ENCODE data around the gene RUVBL2. TPM values are rescaled to one million over a fixed set of nuclear protein-coding genes. Genes with fewer than 3 reads are reported as not detected.
"Not testable (repeated sequence)": the region's sequence is repeated elsewhere in the genome, so short reads cannot be mapped to it uniquely, and the experiment has no call there.

RUVBL2 gene
- total and polyA plus RNA-seq, 2 donors (not counting 3 experiments of a cell fraction or from before 2014, with no cell fraction given), result 115 to 185 TPM

DNA sequence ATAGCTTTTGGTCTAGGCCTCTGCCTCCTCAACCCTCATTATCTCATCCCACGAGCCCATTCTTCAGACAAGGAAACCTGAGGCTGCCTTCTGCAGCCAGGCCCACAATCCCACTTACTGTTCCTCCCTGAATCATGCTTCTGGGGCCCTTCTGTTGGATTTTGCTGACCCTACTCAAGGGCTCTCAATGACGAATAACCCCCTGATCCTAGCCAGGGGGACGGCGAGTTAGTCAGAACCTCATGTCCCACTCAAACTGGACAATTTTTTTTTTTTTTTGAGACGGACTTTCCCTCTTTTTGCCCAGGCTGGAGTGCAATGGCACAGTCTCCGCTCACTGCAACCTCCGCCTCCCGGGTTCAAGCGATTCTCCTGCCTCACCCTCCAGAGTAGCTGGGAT is 28.4 kb downstream of the RUVBL2 start:
- H3K36me3 ChIP-seq (ENCODE audit: control insufficient read depth in 2 of 2, extremely low read depth in 1 of 2, insufficient read depth in 2 of 2, low read length in 2 of 2), result no peaks in the 10 kb centered on the region
- no TSS peak for BruUV-seq (replicated peaks)
- H3K9me1 ChIP-seq (replicated peaks; ENCODE audit: control insufficient read depth, extremely low read depth, insufficient read depth, low read length), result no peaks in the 10 kb centered on the region
- DNase-seq (ENCODE audit: low read depth, low spot score) (no peak), FAIRE-seq (no peak)
- H4K20me1 ChIP-seq (replicated peaks; ENCODE audit: control insufficient read depth, extremely low read depth, insufficient read depth, low read length), result no peaks in the 10 kb centered on the region
- no peaks in the 10 kb centered on the region for H3K9me3 ChIP-seq (replicated peaks; ENCODE audit: control insufficient read depth, insufficient read depth, low read length)
- H3K27me3 ChIP-seq (ENCODE audit: control insufficient read depth in 2 of 2, insufficient read depth in 2 of 2, low read length in 2 of 2), result peaks cover 0 to 5% of the 10 kb centered on the region in 2 experiments
- intact Hi-C loops (cut with micrococcal nuclease), result no loop called here
- TF ChIP-seq, protein P1, sequence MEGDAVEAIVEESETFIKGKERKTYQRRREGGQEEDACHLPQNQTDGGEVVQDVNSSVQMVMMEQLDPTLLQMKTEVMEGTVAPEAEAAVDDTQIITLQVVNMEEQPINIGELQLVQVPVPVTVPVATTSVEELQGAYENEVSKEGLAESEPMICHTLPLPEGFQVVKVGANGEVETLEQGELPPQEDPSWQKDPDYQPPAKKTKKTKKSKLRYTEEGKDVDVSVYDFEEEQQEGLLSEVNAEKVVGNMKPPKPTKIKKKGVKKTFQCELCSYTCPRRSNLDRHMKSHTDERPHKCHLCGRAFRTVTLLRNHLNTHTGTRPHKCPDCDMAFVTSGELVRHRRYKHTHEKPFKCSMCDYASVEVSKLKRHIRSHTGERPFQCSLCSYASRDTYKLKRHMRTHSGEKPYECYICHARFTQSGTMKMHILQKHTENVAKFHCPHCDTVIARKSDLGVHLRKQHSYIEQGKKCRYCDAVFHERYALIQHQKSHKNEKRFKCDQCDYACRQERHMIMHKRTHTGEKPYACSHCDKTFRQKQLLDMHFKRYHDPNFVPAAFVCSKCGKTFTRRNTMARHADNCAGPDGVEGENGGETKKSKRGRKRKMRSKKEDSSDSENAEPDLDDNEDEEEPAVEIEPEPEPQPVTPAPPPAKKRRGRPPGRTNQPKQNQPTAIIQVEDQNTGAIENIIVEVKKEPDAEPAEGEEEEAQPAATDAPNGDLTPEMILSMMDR (IDR thresholded peaks at IDR 0.05; ENCODE audit: extremely low read depth in 1 of 2, insufficient read depth in 1 of 2, low read depth in 1 of 2, low read length in 2 of 2), result no peak
- TF ChIP-seq, protein P2, sequence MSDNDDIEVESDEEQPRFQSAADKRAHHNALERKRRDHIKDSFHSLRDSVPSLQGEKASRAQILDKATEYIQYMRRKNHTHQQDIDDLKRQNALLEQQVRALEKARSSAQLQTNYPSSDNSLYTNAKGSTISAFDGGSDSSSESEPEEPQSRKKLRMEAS (IDR thresholded peaks at IDR 0.05; ENCODE audit: insufficient read depth, insufficient read length), result no peak
- no peak for TF ChIP-seq POLR2AphosphoS5 (IDR thresholded peaks at IDR 0.05; ENCODE audit: insufficient read depth, low read depth, low read length)
- TF ChIP-seq FOS (IDR thresholded peaks at IDR 0.05; ENCODE audit: borderline replicate concordance, insufficient read depth, low read length), result no peak
- TF ChIP-seq GATA2 (IDR thresholded peaks at IDR 0.05; ENCODE audit: insufficient read depth, insufficient read length, low read depth, low read length), result no peak
- TF ChIP-seq POLR2A (IDR thresholded peaks at IDR 0.05; ENCODE audit: low read depth, low read length), result no peak
- no peak for TF ChIP-seq MYC (IDR thresholded peaks at IDR 0.05; ENCODE audit: low read depth, low read length)
- no peak for TF ChIP-seq JUN (IDR thresholded peaks at IDR 0.05; ENCODE audit: borderline replicate concordance, insufficient read depth, insufficient read length, low read depth)
- TF ChIP-seq EZH2 (IDR thresholded peaks at IDR 0.05; ENCODE audit: borderline replicate concordance, low read depth, low read length, severe bottlenecking), result no peak
- peaks cover 10% of the 10 kb centered on the region for H3K4me1 ChIP-seq (ENCODE audit: control insufficient read depth, extremely low read depth, insufficient read depth, low read length)
- no peak overlapping the region for H3K4me2 ChIP-seq (ENCODE audit: insufficient read depth, low read length)
- no peak overlapping the region for H3K9ac ChIP-seq (replicated peaks; ENCODE audit: extremely low read depth, insufficient read depth, low read length)
- POLR2A ChIA-PET, result no interaction called here
- no peaks in the 10 kb centered on the region for H3K79me2 ChIP-seq (ENCODE audit: control insufficient read depth, insufficient read depth, low read length)
- H3K27ac ChIP-seq (ENCODE audit: insufficient read depth, low read depth, low read length), result no peak overlapping the region
- H3K4me3 ChIP-seq (replicated peaks in 1 of 3; ENCODE audit: insufficient read depth in 1 of 3, low read depth in 1 of 3, low read length in 3 of 3), result no peak overlapping the region
- dilution Hi-C loops (cut with MboI; ENCODE audit: extremely low pct_ligation_motif_present, low sequenced_read_pairs), result no loop called here
- no peak overlapping the region for H2AFZ ChIP-seq (ENCODE audit: low read depth, low read length)
- CTCF ChIA-PET, result interaction anchor here (1.4 kb wide), 1 partner anchor 22 kb away, joined by 4 read pairs; no protein-coding TSS in a partner anchor

DNA sequence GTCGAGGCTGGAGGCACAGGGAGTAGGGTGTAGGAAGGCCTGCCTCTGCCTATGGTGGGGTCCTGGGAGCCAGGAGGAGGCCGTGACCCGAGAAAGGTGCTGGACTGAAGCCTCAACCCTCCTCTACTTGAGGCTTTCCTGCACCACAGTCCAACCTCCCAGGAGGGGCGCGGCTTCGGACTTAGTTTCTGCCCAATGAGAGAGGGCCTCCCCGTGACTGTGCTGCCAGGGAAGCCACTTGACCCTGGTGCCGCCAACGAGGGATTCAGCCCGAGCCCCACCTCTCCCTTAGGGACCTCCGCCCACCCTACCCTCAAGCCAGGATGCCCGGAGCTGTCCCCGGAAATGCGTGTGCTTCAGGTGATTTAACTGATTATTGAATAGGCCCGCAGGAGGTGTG is 30.5 kb downstream of the RUVBL2 start, which contains the start of gene CGB3:
TSS of gene CGB3 (minus strand) at position 101 of the 400 bp plus-strand sequence. CDS start 362 bp downstream, outside the sequence.
- DNase-seq (ENCODE audit: low read depth, low spot score); H4K20me1 ChIP-seq (replicated peaks; ENCODE audit: control insufficient read depth, extremely low read depth, insufficient read depth, low read length); BruUV-seq (replicated peaks); dilution Hi-C loops (cut with MboI; ENCODE audit: extremely low pct_ligation_motif_present, low sequenced_read_pairs); CTCF ChIA-PET; H3K9ac ChIP-seq (replicated peaks; ENCODE audit: extremely low read depth, insufficient read depth, low read length); H3K79me2 ChIP-seq (ENCODE audit: control insufficient read depth, insufficient read depth, low read length); H3K36me3 ChIP-seq (ENCODE audit: control insufficient read depth in 2 of 2, extremely low read depth in 1 of 2, insufficient read depth in 2 of 2, low read length in 2 of 2); H3K9me1 ChIP-seq (replicated peaks; ENCODE audit: control insufficient read depth, extremely low read depth, insufficient read depth, low read length); H3K4me1 ChIP-seq (ENCODE audit: control insufficient read depth, extremely low read depth, insufficient read depth, low read length); H3K4me3 ChIP-seq (replicated peaks in 1 of 3; ENCODE audit: insufficient read depth in 1 of 3, low read depth in 1 of 3, low read length in 3 of 3); FAIRE-seq; POLR2A ChIA-PET; H3K4me2 ChIP-seq (ENCODE audit: insufficient read depth, low read length); H3K27ac ChIP-seq (ENCODE audit: insufficient read depth, low read depth, low read length); H3K27me3 ChIP-seq (ENCODE audit: control insufficient read depth in 2 of 2, insufficient read depth in 2 of 2, low read length in 2 of 2); H2AFZ ChIP-seq (ENCODE audit: low read depth, low read length); H3K9me3 ChIP-seq (replicated peaks; ENCODE audit: control insufficient read depth, insufficient read depth, low read length); intact Hi-C loops (cut with micrococcal nuclease): not testable (repeated sequence)

DNA sequence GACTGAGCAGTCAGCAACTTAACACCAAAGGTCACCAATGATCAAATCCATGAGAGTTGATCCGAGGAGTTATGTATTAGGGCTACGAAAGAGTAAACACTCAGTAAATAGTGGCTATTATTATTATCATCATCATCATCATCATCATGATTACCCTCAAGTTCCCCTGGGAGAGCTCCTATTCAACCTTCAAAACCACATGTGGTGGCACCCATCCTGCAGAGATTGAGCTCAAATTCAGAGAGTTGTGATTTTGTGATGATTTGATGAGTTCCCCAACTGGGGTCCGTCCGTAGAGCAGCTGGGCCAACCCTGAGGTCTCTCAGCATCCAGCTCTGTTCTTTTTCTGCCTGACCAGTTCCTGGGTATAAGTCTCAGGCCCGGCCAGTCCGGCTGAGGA is 31.4 kb downstream of the RUVBL2 start:
- intact Hi-C loops (cut with micrococcal nuclease); H4K20me1 ChIP-seq (replicated peaks; ENCODE audit: control insufficient read depth, extremely low read depth, insufficient read depth, low read length); POLR2A ChIA-PET; H3K4me2 ChIP-seq (ENCODE audit: insufficient read depth, low read length); dilution Hi-C loops (cut with MboI; ENCODE audit: extremely low pct_ligation_motif_present, low sequenced_read_pairs); H3K36me3 ChIP-seq (ENCODE audit: control insufficient read depth in 2 of 2, extremely low read depth in 1 of 2, insufficient read depth in 2 of 2, low read length in 2 of 2); H2AFZ ChIP-seq (ENCODE audit: low read depth, low read length); H3K4me1 ChIP-seq (ENCODE audit: control insufficient read depth, extremely low read depth, insufficient read depth, low read length); H3K27me3 ChIP-seq (ENCODE audit: control insufficient read depth in 2 of 2, insufficient read depth in 2 of 2, low read length in 2 of 2); H3K9ac ChIP-seq (replicated peaks; ENCODE audit: extremely low read depth, insufficient read depth, low read length); H3K9me3 ChIP-seq (replicated peaks; ENCODE audit: control insufficient read depth, insufficient read depth, low read length); BruUV-seq (replicated peaks); H3K9me1 ChIP-seq (replicated peaks; ENCODE audit: control insufficient read depth, extremely low read depth, insufficient read depth, low read length); H3K4me3 ChIP-seq (replicated peaks in 1 of 3; ENCODE audit: insufficient read depth in 1 of 3, low read depth in 1 of 3, low read length in 3 of 3); H3K79me2 ChIP-seq (ENCODE audit: control insufficient read depth, insufficient read depth, low read length); FAIRE-seq; H3K27ac ChIP-seq (ENCODE audit: insufficient read depth, low read depth, low read length); DNase-seq (ENCODE audit: low read depth, low spot score): not testable (repeated sequence)
- CTCF ChIA-PET, result interaction anchor here (0.6 kb wide), 1 partner anchor 73 kb away, joined by 3 read pairs; no protein-coding TSS in a partner anchor
